Keratinocyte (primary cell): ENCODE measurements around the gene CKLF. TPM values are rescaled to one million over a fixed set of nuclear protein-coding genes. Genes with fewer than 3 reads are reported as not detected.
A peak's percentile ranks its signal among the peaks of the same experiment; 100 is the strongest.

ENCODE experiments used
- DNase-seq: peaks from one replicate; pipeline ENCODE4 v3.0.0-alpha.2; 2011; ENCODE audit warnings: low read depth, missing footprints, low spot score
- FAIRE-seq: peaks from 2 replicates; lab custom pipeline; 2011; peaks lifted over from hg19 to GRCh38; lab: Jason Lieb, UNC
- H2AFZ ChIP-seq: 2 replicates; pipeline ENCODE4 v1.6.0; 2012; ENCODE audit warnings: low read length, control low read depth, inconsistent platforms; ENCODE audit not compliant: control insufficient read depth
- H3K27ac ChIP-seq: 2 replicates; pipeline ENCODE4 v1.5.1; 2011; ENCODE audit warnings: low read length; ENCODE audit not compliant: control insufficient read depth, insufficient read depth
- H3K27me3 ChIP-seq: 3 replicates; pipeline ENCODE4 v1.6.0; 2011; ENCODE audit warnings: low read length; ENCODE audit not compliant: control insufficient read depth, insufficient read depth; ENCODE audit errors: extremely low read depth
- H3K36me3 ChIP-seq, 2 experiments: 2 replicates in 1 of 2; 3 replicates in 1 of 2; pipeline ENCODE4 v1.5.1; 2011; ENCODE audit warnings: low read length in 2 of 2, mild to moderate bottlenecking in 1 of 2; ENCODE audit not compliant: control insufficient read depth in 2 of 2, insufficient read depth in 2 of 2; ENCODE audit errors: extremely low read depth in 1 of 2
- H3K4me1 ChIP-seq: 3 replicates; pipeline ENCODE4 v1.5.1; 2011; ENCODE audit warnings: low read length; ENCODE audit not compliant: control insufficient read depth, insufficient read depth; ENCODE audit errors: extremely low read depth
- H3K4me2 ChIP-seq: 3 replicates; pipeline ENCODE4 v1.6.0; 2011; ENCODE audit warnings: low read depth, low read length; ENCODE audit not compliant: control insufficient read depth, insufficient read depth; ENCODE audit errors: extremely low read depth
- H3K4me3 ChIP-seq, 3 experiments: fragments of 200-600 bp in 1 of 3; sonication (generic) in 1 of 3; 2 replicates in 2 of 3; 3 replicates in 1 of 3; pipeline ENCODE4 v1.5.1; 2011 to 2016; ENCODE audit warnings: low read length in 3 of 3, mild to moderate bottlenecking in 3 of 3, control low read depth in 2 of 3, inconsistent platforms in 1 of 3, low read depth in 1 of 3, mixed read lengths in 1 of 3, mixed run types in 1 of 3, moderate library complexity in 1 of 3; ENCODE audit not compliant: control insufficient read depth in 2 of 3, insufficient read depth in 2 of 3; ENCODE audit errors: extremely low read depth in 1 of 3
- H3K79me2 ChIP-seq: 2 replicates; pipeline ENCODE4 v1.6.0; 2012; ENCODE audit warnings: low read length; ENCODE audit not compliant: control insufficient read depth, insufficient read depth
- H3K9ac ChIP-seq: 3 replicates; pipeline ENCODE4 v1.6.0; 2011; ENCODE audit warnings: low read length; ENCODE audit not compliant: control insufficient read depth, insufficient read depth; ENCODE audit errors: extremely low read depth
- H3K9me1 ChIP-seq: 3 replicates; pipeline ENCODE4 v1.6.0; 2011; ENCODE audit warnings: low read length; ENCODE audit not compliant: control insufficient read depth, insufficient read depth; ENCODE audit errors: extremely low read depth
- H3K9me3 ChIP-seq: 2 replicates; pipeline ENCODE4 v1.5.1; 2012; ENCODE audit warnings: low read depth, low read length; ENCODE audit not compliant: control insufficient read depth
- H4K20me1 ChIP-seq: 3 replicates; pipeline ENCODE4 v1.6.0; 2011; ENCODE audit warnings: low read length; ENCODE audit not compliant: control insufficient read depth, insufficient read depth; ENCODE audit errors: extremely low read depth
- EZH2 ChIP-seq: IDR thresholded peaks from one replicate; pipeline ENCODE4 v1.6.1; 2012; ENCODE audit warnings: inconsistent platforms, mild to moderate bottlenecking, low read length, moderate library complexity
- dilution Hi-C: fragments of 300-500 bp; cut with MboI; formaldehyde crosslinking; loops from one replicate; pipeline ENCODE4 v1.7.0; 2020; ENCODE audit warnings: low sequenced_read_pairs; ENCODE audit not compliant: extremely low pct_ligation_motif_present
- polyA plus RNA-seq, 5 experiments: library from polyadenylated mRNA; depleted of rRNA in 3 of 5; stranded (reverse) in 3 of 5; stranded (forward) in 1 of 5; unstranded in 1 of 5; fragments of >200 nt; gene quantifications; 1 replicate in 1 of 5; 2 replicates in 3 of 5; 3 replicates in 1 of 5; pipeline versions ENCODE4 v1.2.1 to v1.2.3, GENCODE V29; 2011 to 2012; ENCODE audit warnings: missing spikeins in 2 of 5, low read depth in 1 of 5, low replicate concordance in 1 of 5
- TF ChIP-seq, protein P1 (sequence below), 3 experiments: IDR thresholded peaks in 1 of 3; conservative IDR thresholded peaks in 1 of 3; optimal IDR thresholded peaks in 1 of 3; 2 replicates in 2 of 3; 3 replicates in 1 of 3; pipeline versions ENCODE3 to v1.5.1; 2011; ENCODE audit warnings: low read length in 3 of 3, mild to moderate bottlenecking in 3 of 3, moderate library complexity in 2 of 3, control low read depth in 1 of 3, inconsistent platforms in 1 of 3; ENCODE audit not compliant: insufficient read depth in 2 of 3; ENCODE audit errors: extremely low read depth in 1 of 3

The CKLF gene
- polyA plus RNA-seq, 1 donor (not counting 4 experiments of a cell fraction or from before 2014, with no cell fraction given), result 38.0 TPM

DNA sequence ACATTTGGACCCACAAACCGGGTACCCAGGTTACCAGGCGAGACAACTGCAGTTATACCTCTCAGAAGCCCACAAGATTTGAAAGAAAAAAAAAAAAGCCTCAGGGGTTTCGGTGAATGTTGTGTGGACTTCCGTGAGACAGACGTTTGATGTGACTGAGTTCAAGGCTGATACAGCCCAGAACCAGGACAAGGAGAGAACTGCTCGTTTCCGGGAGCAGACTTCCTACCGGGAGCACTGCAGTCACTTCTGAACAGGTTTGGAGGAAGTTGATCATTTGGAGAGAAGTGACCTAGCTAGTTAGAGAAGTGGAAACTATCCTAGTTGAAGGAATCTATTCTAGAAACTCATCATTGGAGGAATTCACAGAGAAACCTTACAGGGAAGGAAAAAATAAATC, 847 bp downstream of the CKLF start:
- Histone ChIP-seq H3K27me3 (no peaks in the 10 kb centered on the region), H3K4me3 (peak overlapping the region in 2 of 3 experiments; percentile 1 to 52), H3K4me2 (peak overlapping the region; percentile 90), H4K20me1 (no peaks in the 10 kb centered on the region), H3K79me2 (no peaks in the 10 kb centered on the region), H2AFZ (no peak overlapping the region), H3K9me1 (no peaks in the 10 kb centered on the region), H3K4me1 (peaks cover 22% of the 10 kb centered on the region), H3K36me3 (no peaks in the 10 kb centered on the region), H3K9me3 (no peaks in the 10 kb centered on the region), H3K9ac (no peak overlapping the region), H3K27ac (no peak overlapping the region)
- DNase-seq (no peak), FAIRE-seq (no peak)
- dilution Hi-C loops, result no loop called here
- no peak for TF ChIP-seq EZH2

DNA sequence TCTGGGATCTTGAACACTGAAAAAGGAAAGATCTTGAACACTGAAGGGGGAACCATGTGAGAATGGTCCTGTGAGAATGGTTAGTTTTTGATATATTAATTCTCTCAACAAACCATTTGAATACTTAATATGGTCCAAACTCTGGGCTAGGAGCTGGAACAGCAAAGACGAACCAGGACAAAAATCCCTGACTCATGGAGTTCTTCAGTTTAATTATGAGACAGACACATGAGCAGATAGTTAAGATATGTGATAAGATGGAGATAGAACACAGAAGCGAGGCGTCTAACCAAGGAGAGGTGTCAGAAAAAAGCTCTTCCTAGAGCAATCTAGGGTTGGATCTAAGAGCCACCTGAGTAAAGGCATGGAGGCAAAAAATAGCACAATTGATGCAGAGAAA, 1.6 kb downstream of the CKLF start:
- H3K36me3 ChIP-seq, result no peaks in the 10 kb centered on the region
- H4K20me1 ChIP-seq, result no peaks in the 10 kb centered on the region
- no peak overlapping the region for H3K9ac ChIP-seq
- TF ChIP-seq, protein P1, sequence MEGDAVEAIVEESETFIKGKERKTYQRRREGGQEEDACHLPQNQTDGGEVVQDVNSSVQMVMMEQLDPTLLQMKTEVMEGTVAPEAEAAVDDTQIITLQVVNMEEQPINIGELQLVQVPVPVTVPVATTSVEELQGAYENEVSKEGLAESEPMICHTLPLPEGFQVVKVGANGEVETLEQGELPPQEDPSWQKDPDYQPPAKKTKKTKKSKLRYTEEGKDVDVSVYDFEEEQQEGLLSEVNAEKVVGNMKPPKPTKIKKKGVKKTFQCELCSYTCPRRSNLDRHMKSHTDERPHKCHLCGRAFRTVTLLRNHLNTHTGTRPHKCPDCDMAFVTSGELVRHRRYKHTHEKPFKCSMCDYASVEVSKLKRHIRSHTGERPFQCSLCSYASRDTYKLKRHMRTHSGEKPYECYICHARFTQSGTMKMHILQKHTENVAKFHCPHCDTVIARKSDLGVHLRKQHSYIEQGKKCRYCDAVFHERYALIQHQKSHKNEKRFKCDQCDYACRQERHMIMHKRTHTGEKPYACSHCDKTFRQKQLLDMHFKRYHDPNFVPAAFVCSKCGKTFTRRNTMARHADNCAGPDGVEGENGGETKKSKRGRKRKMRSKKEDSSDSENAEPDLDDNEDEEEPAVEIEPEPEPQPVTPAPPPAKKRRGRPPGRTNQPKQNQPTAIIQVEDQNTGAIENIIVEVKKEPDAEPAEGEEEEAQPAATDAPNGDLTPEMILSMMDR (optimal IDR thresholded peaks at IDR 0.05 in 1 of 3, IDR thresholded peaks at IDR 0.05 in 1 of 3, conservative IDR thresholded peaks at IDR 0.05 in 1 of 3; ENCODE audit: extremely low read depth in 1 of 3, insufficient read depth in 2 of 3, low read length in 3 of 3), result no peak
- no peak for TF ChIP-seq EZH2
- dilution Hi-C loops, result no loop called here
- DNase-seq (no peak), FAIRE-seq (no peak)
- H3K9me1 ChIP-seq, result no peaks in the 10 kb centered on the region
- H3K27me3 ChIP-seq, result no peaks in the 10 kb centered on the region
- H2AFZ ChIP-seq, result no peak overlapping the region
- H3K4me3 ChIP-seq, result no peak overlapping the region
- H3K4me1 ChIP-seq, result peaks cover 21% of the 10 kb centered on the region
- H3K4me2 ChIP-seq, result no peak overlapping the region
- H3K27ac ChIP-seq, result no peak overlapping the region
- no peaks in the 10 kb centered on the region for H3K9me3 ChIP-seq
- no peaks in the 10 kb centered on the region for H3K79me2 ChIP-seq

DNA sequence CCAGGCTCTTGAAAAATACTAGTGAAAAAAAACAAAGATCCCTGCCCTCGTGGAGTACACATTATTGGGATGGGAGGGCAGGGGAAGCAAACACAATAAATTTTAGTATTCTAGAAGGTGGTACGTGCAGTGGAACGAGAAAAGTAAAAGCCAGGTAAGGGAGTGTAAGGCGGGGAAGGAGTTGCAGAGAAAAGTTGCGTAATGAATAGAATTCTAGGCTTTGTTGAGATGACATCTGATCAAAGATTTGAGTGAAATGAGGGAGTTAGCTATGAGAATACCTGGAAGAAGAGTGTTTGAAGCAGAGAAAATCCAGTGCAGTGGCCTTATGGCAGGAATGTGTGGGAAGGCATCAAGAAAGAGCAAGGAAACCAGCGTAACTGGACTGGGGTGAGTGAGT, 2.1 kb downstream of the CKLF start:
- TF ChIP-seq EZH2, result no peak
- TF ChIP-seq, protein P1 (optimal IDR thresholded peaks at IDR 0.05 in 1 of 3, IDR thresholded peaks at IDR 0.05 in 1 of 3, conservative IDR thresholded peaks at IDR 0.05 in 1 of 3; ENCODE audit: extremely low read depth in 1 of 3, insufficient read depth in 2 of 3, low read length in 3 of 3), result no peak
- no peak for FAIRE-seq
- peaks cover 18% of the 10 kb centered on the region for H3K4me1 ChIP-seq
- no peak overlapping the region for H3K27ac ChIP-seq
- H2AFZ ChIP-seq, result no peak overlapping the region
- H3K9ac ChIP-seq, result no peak overlapping the region
- H3K79me2 ChIP-seq, result no peaks in the 10 kb centered on the region
- no peaks in the 10 kb centered on the region for H4K20me1 ChIP-seq
- no peaks in the 10 kb centered on the region for H3K36me3 ChIP-seq
- no peak overlapping the region for H3K4me2 ChIP-seq
- no peaks in the 10 kb centered on the region for H3K27me3 ChIP-seq
- no peak overlapping the region for H3K4me3 ChIP-seq
- dilution Hi-C loops, result no loop called here
- H3K9me3 ChIP-seq, result no peaks in the 10 kb centered on the region
- H3K9me1 ChIP-seq, result no peaks in the 10 kb centered on the region
- DNase-seq, result no peak
